ENCODE results near the gene RCOR3.
"Not testable (repeated sequence)": the region's sequence is repeated elsewhere in the genome, so short reads cannot be mapped to it uniquely, and the experiment has no call there.

RCOR3 gene

GRCh38 chr1:211260141-211261107 lies 1.3 kb downstream of the RCOR3 start (continued):
- TF ChIP-seq TOX (CRISPR knock-in tag; IDR thresholded peaks at IDR 0.05; ENCODE audit: borderline replicate concordance) (no peak), GLIS3 (CRISPR knock-in tag; IDR thresholded peaks at IDR 0.05) (no peak), PPARA (CRISPR knock-in tag; IDR thresholded peaks at IDR 0.05; ENCODE audit: borderline replicate concordance) (no peak)

GRCh38 chr1:211261229-211261628 lies 2.1 kb downstream of the RCOR3 start:
- no peak for ATAC-seq
- TF ChIP-seq CSRNP3 (CRISPR knock-in tag; IDR thresholded peaks at IDR 0.05), result no peak
- TF ChIP-seq SNAI2 (CRISPR knock-in tag; IDR thresholded peaks at IDR 0.05), result no peak
- TF ChIP-seq TCF4 (CRISPR knock-in tag; IDR thresholded peaks at IDR 0.05; ENCODE audit: borderline replicate concordance), result no peak
- TF ChIP-seq BACH2 (CRISPR knock-in tag; IDR thresholded peaks at IDR 0.05; ENCODE audit: borderline replicate concordance), result no peak
- TF ChIP-seq ZC3H10 (CRISPR knock-in tag; IDR thresholded peaks at IDR 0.05), result no peak
- TF ChIP-seq ISL1 (CRISPR knock-in tag; IDR thresholded peaks at IDR 0.05), result no peak
- no peak for TF ChIP-seq OSR1 (CRISPR knock-in tag; IDR thresholded peaks at IDR 0.05)
- no peak for TF ChIP-seq TOX (CRISPR knock-in tag; IDR thresholded peaks at IDR 0.05; ENCODE audit: borderline replicate concordance)
- no peak for TF ChIP-seq RARB (CRISPR knock-in tag; IDR thresholded peaks at IDR 0.05)
- TF ChIP-seq POU6F1 (CRISPR knock-in tag; IDR thresholded peaks at IDR 0.05; ENCODE audit: borderline replicate concordance, low read depth), result no peak
- TF ChIP-seq ZFP30 (CRISPR knock-in tag; IDR thresholded peaks at IDR 0.05), result no peak
- no peak for TF ChIP-seq ZNF565 (CRISPR knock-in tag; conservative IDR thresholded peaks at IDR 0.05; ENCODE audit: low read depth)
- no peak for TF ChIP-seq ESRRG (CRISPR knock-in tag; IDR thresholded peaks at IDR 0.05)
- no peak for TF ChIP-seq CREB5 (CRISPR knock-in tag; IDR thresholded peaks at IDR 0.05; ENCODE audit: low read depth)
- no peak for TF ChIP-seq PATZ1 (CRISPR knock-in tag; IDR thresholded peaks at IDR 0.05; ENCODE audit: borderline replicate concordance)
- TF ChIP-seq CSDC2 (CRISPR knock-in tag; IDR thresholded peaks at IDR 0.05), result no peak

GRCh38 chr1:211263022-211263421 lies 3.9 kb downstream of the RCOR3 start:
- ATAC-seq, result not testable (repeated sequence)

- no peak for ATAC-seq
- TF ChIP-seq RARB (CRISPR knock-in tag; IDR thresholded peaks at IDR 0.05) (no peak), TSHZ2 (CRISPR knock-in tag; IDR thresholded peaks at IDR 0.05) (no peak), TOX (CRISPR knock-in tag; IDR thresholded peaks at IDR 0.05; ENCODE audit: borderline replicate concordance) (no peak)
These were observed 8.2 kb downstream of the RCOR3 start for GRCh38 chr1:211267204-211267857.

Measured in SK-N-SH treated with all-trans-retinoic acid at 6 μM for 48 hours (cell line).